GM12891 (cell line): ENCODE measurements around the gene ZNF558.
"Not testable (repeated sequence)": the region's sequence is repeated elsewhere in the genome, so short reads cannot be mapped to it uniquely, and the experiment has no call there.

ENCODE experiments used
- POLR2A ChIP-seq: IDR thresholded peaks from 2 replicates; pipeline ENCODE4 v1.6.1; 2011; ENCODE audit warnings: low read depth, low read length, control low read depth
- POLR2AphosphoS5 ChIP-seq: IDR thresholded peaks from 2 replicates; pipeline ENCODE4 v1.6.1; 2011; ENCODE audit warnings: low read depth, low read length, control low read depth

DNA sequence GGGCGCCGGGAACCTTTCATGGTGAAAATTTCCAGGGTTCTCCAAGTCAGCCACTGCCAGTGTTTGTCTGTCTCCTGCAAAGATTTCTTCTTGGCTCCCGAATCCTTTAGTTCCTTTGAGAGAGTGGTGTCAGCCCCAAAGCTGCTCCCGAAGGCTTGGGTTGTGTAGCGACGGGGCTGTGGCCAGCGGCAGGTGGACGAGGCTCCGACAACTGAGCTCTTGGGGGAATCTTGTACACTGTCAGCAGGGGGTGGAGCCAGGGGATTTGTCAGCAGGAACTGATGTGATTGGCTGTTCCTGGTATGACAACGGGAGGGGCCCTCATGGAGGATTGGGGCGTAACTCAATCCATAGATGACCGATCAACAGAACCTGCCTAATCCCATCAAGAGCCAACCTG is 58.5 kb downstream of the ZNF558 start:
- TF ChIP-seq POLR2A, POLR2AphosphoS5: not testable (repeated sequence)
